KOPT-K1 (cell line): Measurements from ENCODE around the gene TTLL11.
A peak's percentile ranks its signal among the peaks of the same experiment; 100 is the strongest.

ENCODE experiments used
- H3K27ac ChIP-seq: fragments of 200-600 bp; sonication (generic); 2 replicates; pipeline ENCODE4 v1.5.1; 2016; ENCODE audit warnings: antibody characterized with exemption, mild to moderate bottlenecking, low read depth, low read length; ENCODE audit not compliant: poor library complexity, severe bottlenecking
- H3K36me3 ChIP-seq: fragments of 200-600 bp; sonication (generic); 2 replicates; pipeline ENCODE4 v1.5.1; 2017; ENCODE audit warnings: antibody characterized with exemption, mild to moderate bottlenecking, low read length, moderate library complexity; ENCODE audit not compliant: insufficient read depth
- H3K9me3 ChIP-seq: fragments of 200-600 bp; sonication (generic); 2 replicates; pipeline ENCODE4 v1.5.1; 2017; ENCODE audit warnings: antibody characterized with exemption, low read length, mild to moderate bottlenecking; ENCODE audit not compliant: insufficient read depth, poor library complexity, severe bottlenecking

Gene TTLL11

DNA sequence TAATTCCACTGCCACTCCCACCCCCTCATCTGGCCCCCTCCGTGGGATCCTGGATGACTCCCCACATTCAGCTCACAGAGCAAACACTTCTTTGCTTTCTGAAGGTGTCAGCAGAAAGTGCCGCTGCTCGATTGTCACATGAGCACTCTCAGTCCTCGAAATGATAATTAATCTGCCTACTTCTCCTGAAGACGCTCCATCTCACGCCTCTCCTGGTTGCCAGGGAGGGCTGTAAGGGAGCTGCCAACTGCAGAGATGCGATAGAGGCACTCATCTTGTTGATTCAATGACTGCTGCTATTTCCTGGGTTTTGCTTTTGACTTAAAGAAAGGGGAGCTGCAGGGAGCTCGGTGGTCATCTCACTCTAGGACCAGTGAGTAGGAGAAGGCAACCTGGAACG is 235.2 kb downstream of the TTLL11 start:
- Histone ChIP-seq H3K36me3 (no peaks in the 10 kb centered on the region), H3K9me3 (no peaks in the 10 kb centered on the region), H3K27ac (no peak overlapping the region)

DNA sequence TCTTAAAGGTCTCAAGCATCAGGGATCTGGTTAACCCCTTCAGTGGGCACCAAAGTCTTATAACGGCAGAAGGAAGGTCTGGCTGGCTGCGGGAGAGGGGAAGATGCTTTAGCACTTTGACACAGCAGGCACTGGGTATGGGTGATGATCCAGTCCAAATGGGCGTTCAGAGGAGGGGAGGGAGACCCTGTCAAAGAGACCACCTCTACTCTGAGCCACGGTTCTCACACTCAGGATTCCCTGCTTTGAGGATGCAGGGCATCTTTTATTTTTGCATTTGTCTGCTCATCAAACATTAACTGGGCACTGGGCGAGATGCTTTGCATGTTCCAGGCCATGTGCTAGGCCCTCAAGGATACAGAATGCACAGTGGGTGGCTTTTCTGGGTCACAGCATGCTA is 237.6 kb downstream of the TTLL11 start:
- H3K36me3 ChIP-seq, result no peaks in the 10 kb centered on the region
- H3K9me3 ChIP-seq, result no peaks in the 10 kb centered on the region
- H3K27ac ChIP-seq, result no peak overlapping the region

DNA sequence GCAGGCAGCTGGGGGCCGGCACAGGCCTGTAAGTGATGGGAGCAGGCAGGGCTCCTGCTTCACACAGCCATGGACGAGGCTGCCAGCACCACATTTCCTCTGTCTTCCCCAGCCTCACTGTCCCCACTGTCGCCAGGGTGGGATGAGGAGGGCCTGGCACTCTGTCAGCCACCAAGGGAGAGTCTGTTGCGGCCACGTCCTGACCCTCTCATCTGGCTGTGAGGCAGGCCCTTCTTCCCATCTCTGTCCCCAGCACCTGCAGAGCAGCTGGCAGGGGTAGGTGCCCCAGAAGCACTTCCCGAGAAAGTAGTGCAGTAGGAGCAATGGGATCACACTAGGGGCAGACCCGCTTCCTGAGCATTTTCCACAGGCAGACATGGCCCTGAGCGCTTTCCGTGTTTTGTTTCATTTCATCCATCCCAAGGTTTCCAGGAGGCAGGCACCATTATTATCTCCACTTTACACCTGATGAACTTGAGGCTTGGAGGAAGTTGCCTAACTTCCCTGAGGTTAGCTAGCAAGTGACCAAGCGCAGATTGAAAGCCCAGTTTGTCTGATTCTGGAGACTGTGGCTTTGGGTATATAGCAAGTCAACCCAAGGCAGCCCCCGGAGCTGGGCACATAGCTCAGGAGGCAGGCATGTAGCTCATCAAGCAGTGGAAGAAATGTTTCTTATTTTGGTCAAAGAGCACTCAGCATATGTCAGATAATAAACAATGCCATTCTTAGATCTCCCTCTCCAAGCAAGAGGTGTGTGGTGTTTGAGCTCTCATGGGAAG is 239.3 kb downstream of the TTLL11 start:
- Histone ChIP-seq H3K36me3 (no peaks in the 10 kb centered on the region), H3K9me3 (no peaks in the 10 kb centered on the region), H3K27ac (no peak overlapping the region)

DNA sequence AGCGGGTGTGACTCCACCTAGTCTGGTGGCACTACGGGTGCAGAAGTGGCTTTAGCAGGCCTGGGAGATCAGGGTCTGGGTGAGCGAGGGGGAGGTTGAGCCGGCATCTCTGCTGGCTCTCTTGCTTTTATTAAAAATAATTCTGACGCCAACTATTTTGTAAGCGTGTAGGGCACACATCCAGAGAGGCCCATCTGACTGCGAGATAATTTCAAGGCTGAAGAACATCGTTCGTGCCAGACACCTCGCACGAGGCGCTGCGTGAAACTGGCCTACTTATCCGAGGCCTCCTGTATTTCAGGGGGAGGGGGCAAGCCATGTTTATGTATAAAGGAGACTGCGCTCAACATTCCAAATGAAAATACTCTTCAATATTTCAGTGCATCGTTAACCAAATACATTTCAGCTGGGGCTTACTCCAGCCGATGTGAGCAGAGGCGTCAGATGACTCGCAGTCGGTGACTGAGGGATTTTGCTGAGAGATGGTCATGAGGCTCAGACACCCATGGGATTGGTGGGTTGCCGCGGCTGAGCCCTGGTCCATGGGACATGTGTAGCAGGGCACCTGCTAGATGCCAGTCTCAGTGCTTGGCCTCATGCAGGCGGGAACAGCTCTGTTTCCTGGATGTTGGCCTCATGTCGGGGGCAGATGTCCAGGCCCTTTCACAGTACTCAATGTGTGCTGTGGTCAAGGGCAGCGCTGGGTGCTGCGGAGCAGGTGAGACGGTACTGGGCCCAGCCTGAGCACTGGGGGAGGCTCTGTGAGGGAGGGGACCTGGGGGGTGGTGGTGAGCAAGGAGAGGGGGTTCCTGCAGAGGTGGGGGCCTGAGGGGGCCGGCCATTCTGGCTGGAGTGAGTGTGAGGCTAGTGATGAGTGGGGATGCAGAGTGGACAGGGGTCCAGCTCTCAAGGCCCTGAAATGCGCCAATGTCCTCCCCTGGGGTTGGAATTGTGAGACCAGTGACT is 240.2 kb downstream of the TTLL11 start:
- no peak overlapping the region for H3K27ac ChIP-seq
- no peaks in the 10 kb centered on the region for H3K9me3 ChIP-seq
- no peaks in the 10 kb centered on the region for H3K36me3 ChIP-seq

- no peak overlapping the region for H3K27ac ChIP-seq
- H3K9me3 ChIP-seq, result no peaks in the 10 kb centered on the region
- no peaks in the 10 kb centered on the region for H3K36me3 ChIP-seq
Observed at GRCh38 chr9:121852241-121852640, 240.9 kb downstream of the TTLL11 start.

GRCh38 chr9:121851641-121852091 is 241.4 kb downstream of the TTLL11 start:
- Histone ChIP-seq H3K27ac (no peak overlapping the region), H3K36me3 (no peaks in the 10 kb centered on the region), H3K9me3 (no peaks in the 10 kb centered on the region)

GRCh38 chr9:121850366-121850765 is 242.7 kb downstream of the TTLL11 start:
- H3K9me3 ChIP-seq, result no peaks in the 10 kb centered on the region
- no peak overlapping the region for H3K27ac ChIP-seq
- H3K36me3 ChIP-seq, result no peaks in the 10 kb centered on the region

GRCh38 chr9:121849554-121849953 is 243.6 kb downstream of the TTLL11 start:
- Histone ChIP-seq H3K36me3 (no peaks in the 10 kb centered on the region), H3K9me3 (peaks cover 7% of the 10 kb centered on the region), H3K27ac (no peak overlapping the region)

DNA sequence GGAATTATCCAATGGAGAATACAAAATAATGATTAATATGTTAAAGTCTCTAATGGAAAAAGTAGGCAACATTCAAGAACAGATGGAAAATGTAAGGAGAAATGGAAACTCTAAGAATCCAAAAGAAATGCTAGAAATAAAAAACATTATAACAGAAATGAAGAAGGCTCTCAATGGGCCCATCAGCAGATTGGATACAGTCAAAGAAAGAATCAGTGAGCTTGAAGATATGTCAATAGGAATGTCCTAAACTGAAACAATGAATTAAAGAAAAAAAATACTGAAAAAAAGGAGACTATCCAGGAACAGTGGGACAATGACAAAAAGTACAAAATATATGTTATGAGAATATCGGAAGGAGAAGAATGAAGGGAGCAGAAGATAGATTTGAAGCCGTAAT is 248.5 kb downstream of the TTLL11 start:
- no peaks in the 10 kb centered on the region for H3K36me3 ChIP-seq
- no peak overlapping the region for H3K27ac ChIP-seq
- peaks cover 16% of the 10 kb centered on the region for H3K9me3 ChIP-seq

DNA sequence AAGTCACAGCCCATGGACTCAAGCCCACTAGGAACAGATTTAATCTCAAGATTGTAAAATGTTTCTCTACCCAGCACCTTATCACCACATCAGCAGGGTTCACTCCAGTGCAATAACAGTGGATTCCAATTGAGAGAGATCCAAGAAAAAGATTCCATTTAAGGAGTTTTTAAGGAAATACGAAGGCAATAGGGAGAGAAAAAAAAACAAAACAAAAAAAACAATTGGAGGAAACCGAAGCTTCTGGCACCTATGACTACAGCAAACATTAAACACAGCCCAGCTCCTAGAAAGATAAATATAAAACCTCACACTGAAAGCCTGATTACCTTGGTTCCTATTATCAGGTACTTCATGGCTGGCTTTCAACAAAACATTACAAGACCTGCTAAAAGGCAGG is 249.0 kb downstream of the TTLL11 start:
- Histone ChIP-seq H3K9me3 (peaks cover 16% of the 10 kb centered on the region), H3K36me3 (no peaks in the 10 kb centered on the region), H3K27ac (no peak overlapping the region)

DNA sequence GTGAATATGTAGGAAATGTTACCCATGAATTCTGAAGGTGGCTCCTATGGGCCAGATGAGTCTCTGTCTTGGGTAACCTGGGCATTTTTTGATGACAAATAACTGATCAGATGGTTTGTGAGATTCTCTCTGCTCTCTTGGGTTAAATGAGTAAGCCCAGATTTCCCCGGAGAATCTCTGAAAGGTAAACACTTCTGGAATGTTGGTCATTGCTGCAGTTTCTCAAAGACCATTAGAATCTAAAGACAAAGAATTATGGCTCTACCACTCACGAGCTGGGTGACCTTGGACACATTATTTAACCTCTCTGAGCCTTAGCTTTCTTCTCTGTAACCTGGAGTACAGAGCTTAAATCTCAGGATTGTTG is 250.5 kb downstream of the TTLL11 start:
- H3K9me3 ChIP-seq, result peaks cover 16% of the 10 kb centered on the region
- H3K36me3 ChIP-seq, result no peaks in the 10 kb centered on the region
- no peak overlapping the region for H3K27ac ChIP-seq

DNA sequence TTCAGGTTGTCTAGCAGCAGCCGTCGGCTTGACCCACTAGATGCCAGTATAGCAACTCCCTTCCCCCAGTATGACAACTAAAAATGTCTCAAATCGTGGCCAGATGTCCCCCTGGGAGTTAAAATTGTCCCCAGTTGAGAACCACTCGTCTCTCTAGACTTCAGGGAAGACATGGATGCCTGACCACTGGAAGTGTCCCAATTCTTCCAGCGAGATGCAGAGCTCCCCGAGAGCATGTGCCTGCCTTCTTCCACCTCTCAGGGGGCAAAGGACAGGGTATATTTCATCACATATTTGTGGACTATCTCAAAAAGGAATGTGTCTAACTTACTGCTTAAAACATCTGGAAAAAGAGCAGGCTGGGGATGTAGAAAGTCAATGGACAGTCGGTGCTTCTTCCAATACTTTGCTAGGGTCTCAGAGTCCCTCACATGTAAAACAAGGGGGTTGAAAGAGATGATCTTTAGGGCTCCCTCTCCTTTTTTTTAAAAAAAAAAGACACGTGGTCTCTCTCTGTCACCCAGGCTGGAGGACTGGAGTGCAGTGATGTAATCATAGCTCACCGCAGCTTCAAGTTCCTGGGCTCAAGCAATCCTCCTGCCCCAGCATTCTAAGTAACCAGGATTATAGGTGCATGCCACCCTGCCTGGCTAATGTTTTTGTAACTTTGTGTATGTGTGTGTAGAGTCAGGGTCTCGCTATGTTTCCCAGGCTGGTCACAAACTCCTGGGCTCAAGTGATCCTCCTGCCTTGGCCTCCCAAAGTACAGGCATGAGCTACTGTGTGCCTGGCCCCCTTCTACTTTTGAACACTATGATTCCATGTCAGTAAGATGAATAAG is 251.1 kb downstream of the TTLL11 start:
- Histone ChIP-seq H3K36me3 (no peaks in the 10 kb centered on the region), H3K9me3 (peaks cover 16% of the 10 kb centered on the region), H3K27ac (peak overlapping the region; percentile 15)

DNA sequence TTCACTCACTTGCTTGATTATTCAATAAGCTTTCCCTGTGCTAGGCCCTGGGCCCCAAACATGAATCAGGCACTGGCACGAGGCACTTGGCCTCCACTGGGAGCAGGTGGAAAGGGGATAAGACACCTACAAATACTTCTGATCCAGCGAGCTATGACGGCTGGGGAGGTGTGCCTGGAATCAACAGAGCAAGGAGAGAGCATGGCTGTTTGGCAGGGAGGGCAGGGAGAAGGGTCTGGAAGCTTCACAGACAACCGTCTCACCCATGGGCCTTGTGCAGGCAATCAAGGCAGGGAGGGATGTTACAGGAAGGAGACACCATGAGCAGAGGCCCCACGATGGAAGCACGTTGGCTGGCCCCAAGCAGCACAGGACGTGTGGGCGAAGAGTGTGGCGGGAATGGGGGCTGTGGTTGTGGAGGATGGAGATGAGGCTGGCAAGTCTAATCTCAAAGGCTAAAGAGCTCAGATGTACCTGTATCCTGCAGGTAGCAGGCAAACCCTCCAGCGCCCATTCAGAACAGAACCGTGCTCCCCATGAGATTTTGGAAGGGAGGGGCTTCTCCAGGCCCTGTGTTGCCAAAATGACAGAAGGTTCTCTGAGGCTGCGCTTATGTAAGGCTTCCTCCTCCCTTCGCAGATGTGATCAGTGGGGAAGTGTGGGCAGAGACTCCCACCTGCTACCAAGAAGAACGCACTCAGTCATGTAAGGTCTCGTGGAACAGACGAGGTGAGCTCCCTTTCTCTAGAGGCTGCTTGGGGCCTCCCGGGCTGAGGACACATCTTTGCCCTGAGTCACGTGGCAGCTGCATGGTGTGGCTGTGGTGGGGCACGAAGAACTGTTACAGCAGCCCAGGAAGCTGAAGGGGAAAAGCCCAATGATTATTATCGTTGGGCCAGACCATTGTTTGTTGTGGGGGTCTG is 252.0 kb downstream of the TTLL11 start:
- Histone ChIP-seq H3K9me3 (peaks cover 16% of the 10 kb centered on the region), H3K36me3 (no peaks in the 10 kb centered on the region), H3K27ac (peak overlapping the region; percentile 15)
